H9 (cell line): Measurements from ENCODE around the gene PLXNB2. TPM values are rescaled to one million over a fixed set of nuclear protein-coding genes. Genes with fewer than 3 reads are reported as not detected.

ENCODE experiments used
- DNase-seq: peaks from one replicate; pipeline ENCODE4 v3.0.0-alpha.2; 2017
- H2AFZ ChIP-seq: one replicate; pipeline ENCODE4 v1.6.1; 2013; ENCODE audit warnings: mild to moderate bottlenecking, low read length, control low read depth, moderate library complexity
- H2AK5ac ChIP-seq: 2 replicates; pipeline ENCODE4 v1.6.1; 2013; ENCODE audit warnings: low read length, control low read depth, mixed read lengths; ENCODE audit not compliant: insufficient read length
- H2BK120ac ChIP-seq: one replicate; pipeline ENCODE4 v1.6.1; 2013; ENCODE audit warnings: low read depth, mild to moderate bottlenecking, low read length, control low read depth, inconsistent platforms; ENCODE audit not compliant: poor library complexity, severe bottlenecking
- H2BK12ac ChIP-seq: 2 replicates; pipeline ENCODE4 v1.6.1; 2013; ENCODE audit warnings: low read length, control low read depth, mixed read lengths, low read depth; ENCODE audit not compliant: insufficient read length
- H2BK15ac ChIP-seq: 2 replicates; pipeline ENCODE4 v1.6.1; 2013; ENCODE audit warnings: low read depth, low read length, control low read depth
- H2BK20ac ChIP-seq: one replicate; pipeline ENCODE4 v1.6.1; 2013; ENCODE audit warnings: low read depth, mild to moderate bottlenecking, low read length, control low read depth, inconsistent platforms; ENCODE audit not compliant: poor library complexity, severe bottlenecking
- H2BK5ac ChIP-seq: 2 replicates; pipeline ENCODE4 v1.6.1; 2013; ENCODE audit warnings: low read length, control low read depth, mixed read lengths; ENCODE audit not compliant: insufficient read length
- H3K14ac ChIP-seq: 2 replicates; pipeline ENCODE4 v1.6.1; 2013; ENCODE audit warnings: low read length, control low read depth; ENCODE audit not compliant: insufficient read depth
- H3K18ac ChIP-seq: 2 replicates; pipeline ENCODE4 v1.6.1; 2013; ENCODE audit warnings: low read depth, mild to moderate bottlenecking, mixed read lengths, low read length, control low read depth; ENCODE audit not compliant: insufficient read length
- H3K23ac ChIP-seq: 2 replicates; pipeline ENCODE4 v1.6.1; 2013; ENCODE audit warnings: low read length, control low read depth, mixed read lengths, low read depth; ENCODE audit not compliant: insufficient read length
- H3K23me2 ChIP-seq: 2 replicates; pipeline ENCODE4 v1.6.1; 2013; ENCODE audit warnings: low read depth, mild to moderate bottlenecking, mixed read lengths, low read length, control low read depth; ENCODE audit not compliant: insufficient read length, poor library complexity, severe bottlenecking
- H3K27ac ChIP-seq: 2 replicates; pipeline ENCODE4 v1.5.1; 2013; ENCODE audit warnings: low read length, control low read depth, mixed read lengths, low read depth; ENCODE audit not compliant: insufficient read length
- H3K27me3 ChIP-seq: 2 replicates; pipeline ENCODE4 v1.6.1; 2013; ENCODE audit warnings: low read length, control low read depth, inconsistent platforms; ENCODE audit not compliant: insufficient read depth
- H3K4ac ChIP-seq: 2 replicates; pipeline ENCODE4 v1.6.1; 2013; ENCODE audit warnings: low read depth, mild to moderate bottlenecking, control low read depth, inconsistent platforms, low read length, moderate library complexity
- H3K4me1 ChIP-seq: 2 replicates; pipeline ENCODE4 v1.6.1; 2013; ENCODE audit warnings: low read length, control low read depth, inconsistent platforms; ENCODE audit not compliant: insufficient read depth
- H3K4me2 ChIP-seq: 2 replicates; pipeline ENCODE4 v1.6.1; 2013; ENCODE audit warnings: low read length, control low read depth, mixed read lengths; ENCODE audit not compliant: insufficient read length, insufficient read depth
- H3K56ac ChIP-seq: 2 replicates; pipeline ENCODE4 v1.6.1; 2013; ENCODE audit warnings: low read depth, mild to moderate bottlenecking, mixed read lengths, low read length, control low read depth; ENCODE audit not compliant: insufficient read length
- H3K79me1 ChIP-seq: 2 replicates; pipeline ENCODE4 v1.6.1; 2013; ENCODE audit warnings: low read depth, mild to moderate bottlenecking, moderate library complexity, low read length, control low read depth, inconsistent platforms; ENCODE audit not compliant: insufficient read depth, poor library complexity, severe bottlenecking
- H3K79me2 ChIP-seq: 2 replicates; pipeline ENCODE4 v1.6.1; 2013; ENCODE audit warnings: low read length, control low read depth, inconsistent platforms; ENCODE audit not compliant: insufficient read depth
- H3K9ac ChIP-seq: 2 replicates; pipeline ENCODE4 v1.6.1; 2013; ENCODE audit warnings: low read length, control low read depth, mixed read lengths; ENCODE audit not compliant: insufficient read length; ENCODE audit errors: extremely low read depth
- H3K9me3 ChIP-seq: one replicate; pipeline ENCODE4 v1.6.1; 2013; ENCODE audit warnings: low read depth, low read length, inconsistent platforms; ENCODE audit not compliant: control insufficient read depth
- H3T11ph ChIP-seq: one replicate; pipeline ENCODE4 v1.6.1; 2013; ENCODE audit warnings: mild to moderate bottlenecking, low read length, control low read depth, inconsistent platforms
- H4K20me1 ChIP-seq: one replicate; pipeline ENCODE4 v1.6.1; 2013; ENCODE audit not compliant: control insufficient read depth, insufficient read length, insufficient read depth
- H4K5ac ChIP-seq: 2 replicates; pipeline ENCODE4 v1.6.1; 2013; ENCODE audit warnings: low read depth, mild to moderate bottlenecking, mixed read lengths, low read length, control low read depth; ENCODE audit not compliant: insufficient read length
- H4K8ac ChIP-seq: replicated peaks from 2 replicates; pipeline ENCODE4 v1.6.1; 2013; ENCODE audit warnings: low read length, control low read depth, mixed read lengths, low read depth; ENCODE audit not compliant: insufficient read length
- H4K91ac ChIP-seq: 2 replicates; pipeline ENCODE4 v1.6.1; 2013; ENCODE audit warnings: low read depth, mild to moderate bottlenecking, moderate library complexity, mixed read lengths, low read length, control low read depth; ENCODE audit not compliant: insufficient read length
- H3K27ac Mint-ChIP-seq, 3 experiments: 2 replicates in 2 of 3; 3 replicates in 1 of 3; pipeline ENCODE4 v1.8.0; 2020 to 2021; ENCODE audit warnings: mixed read lengths in 3 of 3, mild to moderate bottlenecking in 1 of 3, moderate library complexity in 1 of 3
- H3K27me3 Mint-ChIP-seq: 2 replicates; pipeline ENCODE4 v1.8.0; 2021; ENCODE audit warnings: low read depth, mild to moderate bottlenecking, moderate library complexity, mixed read lengths
- H3K36me3 Mint-ChIP-seq, 3 experiments: 2 replicates in 2 of 3; 3 replicates in 1 of 3; pipeline ENCODE4 v1.8.0; 2020 to 2021; ENCODE audit warnings: low read depth in 3 of 3, mixed read lengths in 3 of 3; ENCODE audit not compliant: insufficient read depth in 1 of 3
- H3K4me1 Mint-ChIP-seq, 2 experiments: 2 replicates each; pipeline ENCODE4 v1.8.0; 2020; ENCODE audit warnings: mixed read lengths in 2 of 2
- H3K4me3 Mint-ChIP-seq, 2 experiments: 2 replicates in 1 of 2; 3 replicates in 1 of 2; pipeline ENCODE4 v1.8.0; 2020 to 2021; ENCODE audit warnings: mild to moderate bottlenecking in 2 of 2, mixed read lengths in 2 of 2, moderate library complexity in 1 of 2
- H3K9me3 Mint-ChIP-seq, 2 experiments: 2 replicates in 1 of 2; 3 replicates in 1 of 2; pipeline ENCODE4 v1.8.0; 2020; ENCODE audit warnings: mild to moderate bottlenecking in 2 of 2, mixed read lengths in 2 of 2, moderate library complexity in 1 of 2
- WGBS: extraction: QIAGEN DNeasy Blood & Tissue Kit; methylation state at CpG from one replicate; pipeline ENCODE4 v1.1.7; 2013; ENCODE audit warnings: missing lambda C conversion rate, low lambda C conversion rate, mixed read lengths; ENCODE audit not compliant: insufficient read length; ENCODE audit errors: extremely low coverage; 5-methylcytosine and 5-hydroxymethylcytosine counted together
- total RNA-seq: library from RNA; stranded (reverse); gene quantifications from 2 replicates; pipeline ENCODE4 v1.2.1, GENCODE V29; 2021
- TF ChIP-seq, protein P1 (sequence below): fragments of 200-600 bp; sonication (generic); conservative IDR thresholded peaks from 3 replicates; pipeline ENCODE4 v1.8.0; 2021; ENCODE audit warnings: antibody characterized with exemption, mild to moderate bottlenecking

PLXNB2 gene
- total RNA-seq, 1 experiment from 2014 or later = 87.6 TPM

DNA sequence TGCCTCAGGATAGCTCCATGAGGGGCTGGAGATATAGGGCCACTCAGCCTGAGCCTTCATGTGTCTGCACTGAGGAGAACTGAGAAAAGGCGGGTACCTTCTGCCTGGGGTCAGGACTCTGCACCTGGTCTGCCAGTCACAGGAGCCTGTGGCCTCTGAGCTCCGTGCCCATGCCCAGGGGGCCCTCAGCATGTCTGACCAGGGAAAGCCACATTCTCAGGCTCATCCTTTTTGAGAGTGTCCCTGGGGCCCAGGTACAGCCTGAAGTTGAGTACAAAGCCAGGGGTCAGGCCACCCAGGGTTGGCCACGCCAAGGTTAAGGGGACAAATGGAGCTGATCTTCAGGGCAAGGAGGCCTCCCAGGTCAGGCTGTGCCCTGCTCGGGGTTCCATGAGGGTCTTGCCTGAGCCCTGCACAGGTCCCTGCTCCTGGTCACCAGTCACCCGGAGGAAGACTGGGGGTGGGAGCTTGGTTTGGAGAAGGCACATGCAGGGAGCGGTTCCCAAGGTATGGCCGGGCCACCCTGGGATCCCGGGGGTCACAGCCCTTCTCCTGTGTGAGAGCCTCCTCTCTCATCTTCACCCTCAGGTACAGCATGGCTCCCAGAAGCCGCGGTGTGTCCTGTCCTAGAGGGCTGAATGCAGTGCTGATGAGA is 13.4 kb upstream of the PLXNB2 start:
- H3K27ac Mint-ChIP-seq = no peak overlapping the region
- H2BK20ac ChIP-seq = no peak overlapping the region

More for the DNA sequence above, 13.4 kb upstream of the PLXNB2 start:
- Histone ChIP-seq H2BK15ac (no peak overlapping the region), H4K8ac (no peak overlapping the region), H2BK12ac (no peak overlapping the region), H3K27ac (no peak overlapping the region), H3K4me1 (no peaks in the 10 kb centered on the region), H3K79me2 (no peaks in the 10 kb centered on the region), H3K79me1 (no peaks in the 10 kb centered on the region), H3K23ac (no peak overlapping the region), H3K4me2 (no peak overlapping the region), H3K4ac (no peak overlapping the region), H2AFZ (no peak overlapping the region), H2BK5ac (no peak overlapping the region), H4K91ac (no peak overlapping the region), H3K9ac (no peak overlapping the region), H3K18ac (no peak overlapping the region), H2BK120ac (no peak overlapping the region), H4K20me1 (no peaks in the 10 kb centered on the region), H3K9me3 (no peaks in the 10 kb centered on the region), H3K23me2 (no peaks in the 10 kb centered on the region), H3K56ac (no peak overlapping the region), H3K14ac (no peak overlapping the region; the same call in 1 of the 2 replicates), H3T11ph (no peak overlapping the region), H4K5ac (no peak overlapping the region), H3K27me3 (no peaks in the 10 kb centered on the region), H2AK5ac (no peak overlapping the region)
- no CpG with 5 or more reads among the region's 10 CpGs for WGBS
- no peaks in the 10 kb centered on the region for H3K9me3 Mint-ChIP-seq
- H3K27me3 Mint-ChIP-seq = peaks cover 35% of the 10 kb centered on the region
- TF ChIP-seq, protein P1, sequence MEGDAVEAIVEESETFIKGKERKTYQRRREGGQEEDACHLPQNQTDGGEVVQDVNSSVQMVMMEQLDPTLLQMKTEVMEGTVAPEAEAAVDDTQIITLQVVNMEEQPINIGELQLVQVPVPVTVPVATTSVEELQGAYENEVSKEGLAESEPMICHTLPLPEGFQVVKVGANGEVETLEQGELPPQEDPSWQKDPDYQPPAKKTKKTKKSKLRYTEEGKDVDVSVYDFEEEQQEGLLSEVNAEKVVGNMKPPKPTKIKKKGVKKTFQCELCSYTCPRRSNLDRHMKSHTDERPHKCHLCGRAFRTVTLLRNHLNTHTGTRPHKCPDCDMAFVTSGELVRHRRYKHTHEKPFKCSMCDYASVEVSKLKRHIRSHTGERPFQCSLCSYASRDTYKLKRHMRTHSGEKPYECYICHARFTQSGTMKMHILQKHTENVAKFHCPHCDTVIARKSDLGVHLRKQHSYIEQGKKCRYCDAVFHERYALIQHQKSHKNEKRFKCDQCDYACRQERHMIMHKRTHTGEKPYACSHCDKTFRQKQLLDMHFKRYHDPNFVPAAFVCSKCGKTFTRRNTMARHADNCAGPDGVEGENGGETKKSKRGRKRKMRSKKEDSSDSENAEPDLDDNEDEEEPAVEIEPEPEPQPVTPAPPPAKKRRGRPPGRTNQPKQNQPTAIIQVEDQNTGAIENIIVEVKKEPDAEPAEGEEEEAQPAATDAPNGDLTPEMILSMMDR = no peak
- H3K4me3 Mint-ChIP-seq = no peak overlapping the region
- H3K4me1 Mint-ChIP-seq = peaks cover 1 to 2% of the 10 kb centered on the region in 2 experiments; a peak in 3 of 4 replicates
- no peaks in the 10 kb centered on the region for H3K36me3 Mint-ChIP-seq
- DNase-seq = no peak
